ENCODE results near the gene SON.
"Not testable (repeated sequence)": the region's sequence is repeated elsewhere in the genome, so short reads cannot be mapped to it uniquely, and the experiment has no call there.

DNA sequence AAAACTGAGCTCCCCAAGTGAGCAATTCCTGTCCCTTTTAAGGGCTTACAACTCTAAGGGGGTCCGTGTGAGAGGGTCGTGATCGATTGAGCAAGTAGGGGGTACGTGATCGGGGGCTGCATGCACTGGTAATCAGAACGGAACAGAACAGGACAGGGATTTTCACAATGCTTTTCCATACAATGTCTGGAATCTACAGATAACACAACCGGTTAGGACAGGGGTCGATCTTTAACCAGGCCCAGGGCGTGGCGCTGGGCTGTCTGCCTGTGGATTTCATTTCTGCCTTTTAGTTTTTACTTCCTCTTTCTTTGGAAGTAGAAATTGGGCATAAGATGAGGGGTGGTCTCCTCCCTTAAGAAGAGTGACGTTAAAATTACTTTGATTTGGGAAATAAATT is 74.7 kb downstream of the SON start:
- TF ChIP-seq, protein P1, sequence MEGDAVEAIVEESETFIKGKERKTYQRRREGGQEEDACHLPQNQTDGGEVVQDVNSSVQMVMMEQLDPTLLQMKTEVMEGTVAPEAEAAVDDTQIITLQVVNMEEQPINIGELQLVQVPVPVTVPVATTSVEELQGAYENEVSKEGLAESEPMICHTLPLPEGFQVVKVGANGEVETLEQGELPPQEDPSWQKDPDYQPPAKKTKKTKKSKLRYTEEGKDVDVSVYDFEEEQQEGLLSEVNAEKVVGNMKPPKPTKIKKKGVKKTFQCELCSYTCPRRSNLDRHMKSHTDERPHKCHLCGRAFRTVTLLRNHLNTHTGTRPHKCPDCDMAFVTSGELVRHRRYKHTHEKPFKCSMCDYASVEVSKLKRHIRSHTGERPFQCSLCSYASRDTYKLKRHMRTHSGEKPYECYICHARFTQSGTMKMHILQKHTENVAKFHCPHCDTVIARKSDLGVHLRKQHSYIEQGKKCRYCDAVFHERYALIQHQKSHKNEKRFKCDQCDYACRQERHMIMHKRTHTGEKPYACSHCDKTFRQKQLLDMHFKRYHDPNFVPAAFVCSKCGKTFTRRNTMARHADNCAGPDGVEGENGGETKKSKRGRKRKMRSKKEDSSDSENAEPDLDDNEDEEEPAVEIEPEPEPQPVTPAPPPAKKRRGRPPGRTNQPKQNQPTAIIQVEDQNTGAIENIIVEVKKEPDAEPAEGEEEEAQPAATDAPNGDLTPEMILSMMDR (conservative IDR thresholded peaks at IDR 0.05; ENCODE audit: low read depth, low read length) = not testable (repeated sequence)
- TF ChIP-seq EZH2 (IDR thresholded peaks at IDR 0.05; ENCODE audit: borderline replicate concordance, low read depth, low read length, poor library complexity, severe bottlenecking) = not testable (repeated sequence)
